ENCODE measurements around the gene ZNF804A.

The ZNF804A gene

GRCh38 chr2:184767059-184767458 is 168.7 kb downstream of the ZNF804A start:
- Histone ChIP-seq H3K27me3 (ENCODE audit: low read depth, low read length) (no peaks in the 10 kb centered on the region), H3K4me3 (ENCODE audit: low read depth in 1 of 2, low read length in 2 of 2) (no peak overlapping the region), H3K36me3 (ENCODE audit: control insufficient read depth in 1 of 2, insufficient read depth in 2 of 2, low read length in 2 of 2) (no peaks in the 10 kb centered on the region), H3K27ac (ENCODE audit: low read length) (no peak overlapping the region), H3K9me3 (ENCODE audit: control insufficient read depth in 1 of 2, low read length in 2 of 2) (no peaks in the 10 kb centered on the region), H3K4me1 (ENCODE audit: control insufficient read depth in 1 of 2, insufficient read depth in 2 of 2, low read length in 2 of 2) (no peaks in the 10 kb centered on the region)

- Histone ChIP-seq H3K4me1 (ENCODE audit: control insufficient read depth in 1 of 2, insufficient read depth in 2 of 2, low read length in 2 of 2) (no peaks in the 10 kb centered on the region), H3K27me3 (ENCODE audit: low read depth, low read length) (no peaks in the 10 kb centered on the region), H3K9me3 (ENCODE audit: control insufficient read depth in 1 of 2, low read length in 2 of 2) (no peaks in the 10 kb centered on the region)
Observed at GRCh38 chr2:184769023-184769422, 170.7 kb downstream of the ZNF804A start.

GRCh38 chr2:184769686-184770085 is 171.4 kb downstream of the ZNF804A start:
- H3K27me3 ChIP-seq (ENCODE audit: low read depth, low read length): no peaks in the 10 kb centered on the region
- no peak overlapping the region for H3K4me3 ChIP-seq (ENCODE audit: low read depth in 1 of 2, low read length in 2 of 2)

More at GRCh38 chr2:184769023-184769422, 170.7 kb downstream of the ZNF804A start:
- H3K36me3 ChIP-seq (ENCODE audit: control insufficient read depth in 1 of 2, insufficient read depth in 2 of 2, low read length in 2 of 2): no peaks in the 10 kb centered on the region
- no peak overlapping the region for H3K4me3 ChIP-seq (ENCODE audit: low read depth in 1 of 2, low read length in 2 of 2)
- no peak overlapping the region for H3K27ac ChIP-seq (ENCODE audit: low read length)

GRCh38 chr2:184779777-184780176 is 181.4 kb downstream of the ZNF804A start:
- Histone ChIP-seq H3K36me3 (ENCODE audit: control insufficient read depth in 1 of 2, insufficient read depth in 2 of 2, low read length in 2 of 2) (no peaks in the 10 kb centered on the region), H3K27ac (ENCODE audit: low read length) (no peak overlapping the region), H3K27me3 (ENCODE audit: low read depth, low read length) (no peaks in the 10 kb centered on the region), H3K9me3 (ENCODE audit: control insufficient read depth in 1 of 2, low read length in 2 of 2) (no peaks in the 10 kb centered on the region), H3K4me1 (ENCODE audit: control insufficient read depth in 1 of 2, insufficient read depth in 2 of 2, low read length in 2 of 2) (no peaks in the 10 kb centered on the region), H3K4me3 (ENCODE audit: low read depth in 1 of 2, low read length in 2 of 2) (no peak overlapping the region)

More at GRCh38 chr2:184769686-184770085, 171.4 kb downstream of the ZNF804A start:
- Histone ChIP-seq H3K36me3 (ENCODE audit: control insufficient read depth in 1 of 2, insufficient read depth in 2 of 2, low read length in 2 of 2) (no peaks in the 10 kb centered on the region), H3K4me1 (ENCODE audit: control insufficient read depth in 1 of 2, insufficient read depth in 2 of 2, low read length in 2 of 2) (no peaks in the 10 kb centered on the region), H3K9me3 (ENCODE audit: control insufficient read depth in 1 of 2, low read length in 2 of 2) (no peaks in the 10 kb centered on the region), H3K27ac (ENCODE audit: low read length) (no peak overlapping the region)

- Histone ChIP-seq H3K4me1 (ENCODE audit: control insufficient read depth in 1 of 2, insufficient read depth in 2 of 2, low read length in 2 of 2) (no peaks in the 10 kb centered on the region), H3K27me3 (ENCODE audit: low read depth, low read length) (no peaks in the 10 kb centered on the region), H3K9me3 (ENCODE audit: control insufficient read depth in 1 of 2, low read length in 2 of 2) (no peaks in the 10 kb centered on the region), H3K27ac (ENCODE audit: low read length) (no peak overlapping the region), H3K36me3 (ENCODE audit: control insufficient read depth in 1 of 2, insufficient read depth in 2 of 2, low read length in 2 of 2) (no peaks in the 10 kb centered on the region), H3K4me3 (ENCODE audit: low read depth in 1 of 2, low read length in 2 of 2) (no peak overlapping the region)
Observed at GRCh38 chr2:184780384-184780783, 182.1 kb downstream of the ZNF804A start.

GRCh38 chr2:184780944-184781343 is 182.6 kb downstream of the ZNF804A start:
- H3K36me3 ChIP-seq (ENCODE audit: control insufficient read depth in 1 of 2, insufficient read depth in 2 of 2, low read length in 2 of 2): no peaks in the 10 kb centered on the region
- no peaks in the 10 kb centered on the region for H3K9me3 ChIP-seq (ENCODE audit: control insufficient read depth in 1 of 2, low read length in 2 of 2)
- no peak overlapping the region for H3K4me3 ChIP-seq (ENCODE audit: low read depth in 1 of 2, low read length in 2 of 2)
- no peaks in the 10 kb centered on the region for H3K27me3 ChIP-seq (ENCODE audit: low read depth, low read length)
- H3K4me1 ChIP-seq (ENCODE audit: control insufficient read depth in 1 of 2, insufficient read depth in 2 of 2, low read length in 2 of 2): no peaks in the 10 kb centered on the region
- no peak overlapping the region for H3K27ac ChIP-seq (ENCODE audit: low read length)

- Histone ChIP-seq H3K9me3 (ENCODE audit: control insufficient read depth in 1 of 2, low read length in 2 of 2) (no peaks in the 10 kb centered on the region), H3K36me3 (ENCODE audit: control insufficient read depth in 1 of 2, insufficient read depth in 2 of 2, low read length in 2 of 2) (no peaks in the 10 kb centered on the region), H3K27me3 (ENCODE audit: low read depth, low read length) (no peaks in the 10 kb centered on the region), H3K27ac (ENCODE audit: low read length) (no peak overlapping the region), H3K4me1 (ENCODE audit: control insufficient read depth in 1 of 2, insufficient read depth in 2 of 2, low read length in 2 of 2) (no peaks in the 10 kb centered on the region), H3K4me3 (ENCODE audit: low read depth in 1 of 2, low read length in 2 of 2) (no peak overlapping the region)
Observed at GRCh38 chr2:184783576-184783975, 185.2 kb downstream of the ZNF804A start.

GRCh38 chr2:184793176-184793575 is 194.8 kb downstream of the ZNF804A start:
- no peaks in the 10 kb centered on the region for H3K27me3 ChIP-seq (ENCODE audit: low read depth, low read length)
- H3K4me1 ChIP-seq (ENCODE audit: control insufficient read depth in 1 of 2, insufficient read depth in 2 of 2, low read length in 2 of 2): no peaks in the 10 kb centered on the region
- no peaks in the 10 kb centered on the region for H3K9me3 ChIP-seq (ENCODE audit: control insufficient read depth in 1 of 2, low read length in 2 of 2)
- no peak overlapping the region for H3K4me3 ChIP-seq (ENCODE audit: low read depth in 1 of 2, low read length in 2 of 2)
- H3K36me3 ChIP-seq (ENCODE audit: control insufficient read depth in 1 of 2, insufficient read depth in 2 of 2, low read length in 2 of 2): no peaks in the 10 kb centered on the region
- H3K27ac ChIP-seq (ENCODE audit: low read length): no peak overlapping the region

- no peak overlapping the region for H3K27ac ChIP-seq (ENCODE audit: low read length)
- no peaks in the 10 kb centered on the region for H3K36me3 ChIP-seq (ENCODE audit: control insufficient read depth in 1 of 2, insufficient read depth in 2 of 2, low read length in 2 of 2)
- no peak overlapping the region for H3K4me3 ChIP-seq (ENCODE audit: low read depth in 1 of 2, low read length in 2 of 2)
- no peaks in the 10 kb centered on the region for H3K9me3 ChIP-seq (ENCODE audit: control insufficient read depth in 1 of 2, low read length in 2 of 2)
- no peaks in the 10 kb centered on the region for H3K27me3 ChIP-seq (ENCODE audit: low read depth, low read length)
- H3K4me1 ChIP-seq (ENCODE audit: control insufficient read depth in 1 of 2, insufficient read depth in 2 of 2, low read length in 2 of 2): no peaks in the 10 kb centered on the region
Observed at GRCh38 chr2:184799379-184799778, 201.1 kb downstream of the ZNF804A start.

GRCh38 chr2:184814421-184814820 is 216.1 kb downstream of the ZNF804A start:
- H3K27ac ChIP-seq (ENCODE audit: low read length): no peak overlapping the region
- H3K9me3 ChIP-seq (ENCODE audit: control insufficient read depth in 1 of 2, low read length in 2 of 2): no peaks in the 10 kb centered on the region
- no peaks in the 10 kb centered on the region for H3K27me3 ChIP-seq (ENCODE audit: low read depth, low read length)
- no peaks in the 10 kb centered on the region for H3K36me3 ChIP-seq (ENCODE audit: control insufficient read depth in 1 of 2, insufficient read depth in 2 of 2, low read length in 2 of 2)
- no peak overlapping the region for H3K4me3 ChIP-seq (ENCODE audit: low read depth in 1 of 2, low read length in 2 of 2)
- H3K4me1 ChIP-seq (ENCODE audit: control insufficient read depth in 1 of 2, insufficient read depth in 2 of 2, low read length in 2 of 2): no peaks in the 10 kb centered on the region

GRCh38 chr2:184815824-184816223 is 217.5 kb downstream of the ZNF804A start:
- no peaks in the 10 kb centered on the region for H3K9me3 ChIP-seq (ENCODE audit: control insufficient read depth in 1 of 2, low read length in 2 of 2)
- no peak overlapping the region for H3K27ac ChIP-seq (ENCODE audit: low read length)
- H3K4me1 ChIP-seq (ENCODE audit: control insufficient read depth in 1 of 2, insufficient read depth in 2 of 2, low read length in 2 of 2): no peaks in the 10 kb centered on the region
- no peaks in the 10 kb centered on the region for H3K27me3 ChIP-seq (ENCODE audit: low read depth, low read length)
- no peaks in the 10 kb centered on the region for H3K36me3 ChIP-seq (ENCODE audit: control insufficient read depth in 1 of 2, insufficient read depth in 2 of 2, low read length in 2 of 2)
- H3K4me3 ChIP-seq (ENCODE audit: low read depth in 1 of 2, low read length in 2 of 2): no peak overlapping the region

- H3K27ac ChIP-seq (ENCODE audit: low read length): no peak overlapping the region
- no peaks in the 10 kb centered on the region for H3K9me3 ChIP-seq (ENCODE audit: control insufficient read depth in 1 of 2, low read length in 2 of 2)
- H3K36me3 ChIP-seq (ENCODE audit: control insufficient read depth in 1 of 2, insufficient read depth in 2 of 2, low read length in 2 of 2): no peaks in the 10 kb centered on the region
Observed at GRCh38 chr2:184824597-184824996, 226.3 kb downstream of the ZNF804A start.

More at GRCh38 chr2:184824597-184824996, 226.3 kb downstream of the ZNF804A start:
- Histone ChIP-seq H3K4me3 (ENCODE audit: low read depth in 1 of 2, low read length in 2 of 2) (no peak overlapping the region), H3K4me1 (ENCODE audit: control insufficient read depth in 1 of 2, insufficient read depth in 2 of 2, low read length in 2 of 2) (no peaks in the 10 kb centered on the region), H3K27me3 (ENCODE audit: low read depth, low read length) (no peaks in the 10 kb centered on the region)

Measured in muscle layer of duodenum (tissue), 2 donors.